Stimulated activated CD4-positive, alpha-beta T cell treated with anti-CD3 and anti-CD28 coated beads, Interleukin-2, amount 100 ng/mL, for 48 hours (primary cell): Measurements from ENCODE around the gene QSOX2.
"Not testable (repeated sequence)": the region's sequence is repeated elsewhere in the genome, so short reads cannot be mapped to it uniquely, and the experiment has no call there.

Experiments used
- DNase-seq, 2 donors: peaks; one replicate each; pipeline ENCODE4 v3.0.0-alpha.2; 2020

Gene QSOX2

GRCh38 chr9:136250676-136251075 lies 5.1 kb upstream of the QSOX2 start:
- no peak for DNase-seq

GRCh38 chr9:136249877-136250559 lies 4.4 kb upstream of the QSOX2 start:
- no peak for DNase-seq

- no peak for DNase-seq
Observed at GRCh38 chr9:136248951-136249876, 3.6 kb upstream of the QSOX2 start.

GRCh38 chr9:136247947-136248637 lies 2.5 kb upstream of the QSOX2 start:
- no peak for DNase-seq

GRCh38 chr9:136247551-136247916 lies 1.9 kb upstream of the QSOX2 start:
- DNase-seq, result no peak

GRCh38 chr9:136246849-136247550 lies 1.4 kb upstream of the QSOX2 start:
- DNase-seq, result no peak

- DNase-seq, result no peak
Observed at GRCh38 chr9:136244969-136245218, 718 bp downstream of the QSOX2 start.

- DNase-seq, result peak; percentile 52 to 54
Observed at GRCh38 chr9:136244122-136244968, 1.3 kb downstream of the QSOX2 start.

- no peak for DNase-seq
Observed at GRCh38 chr9:136243631-136244030, 2.0 kb downstream of the QSOX2 start.

- DNase-seq, result no peak
Observed at GRCh38 chr9:136242918-136243525, 2.6 kb downstream of the QSOX2 start.

- no peak for DNase-seq
Observed at GRCh38 chr9:136242248-136242647, 3.4 kb downstream of the QSOX2 start.

- no peak for DNase-seq
Observed at GRCh38 chr9:136241542-136241941, 4.1 kb downstream of the QSOX2 start.

GRCh38 chr9:136240941-136241340 lies 4.7 kb downstream of the QSOX2 start:
- DNase-seq, result no peak

GRCh38 chr9:136239983-136240330 lies 5.7 kb downstream of the QSOX2 start:
- no peak for DNase-seq

GRCh38 chr9:136239135-136239982 lies 6.3 kb downstream of the QSOX2 start:
- no peak for DNase-seq

GRCh38 chr9:136238342-136238732 lies 7.3 kb downstream of the QSOX2 start:
- DNase-seq, result no peak

- no peak for DNase-seq
Observed at GRCh38 chr9:136237486-136238341, 7.9 kb downstream of the QSOX2 start.

- not testable (repeated sequence) for DNase-seq
Observed at GRCh38 chr9:136236471-136237410, 8.9 kb downstream of the QSOX2 start.
